K562 (cell line): ENCODE data around the gene ATOSA. TPM values are rescaled to one million over a fixed set of nuclear protein-coding genes. Genes with fewer than 3 reads are reported as not detected.

ENCODE experiments used
- BRCA1 ChIP-seq, 2 experiments: fragments of 450-650 bp in 1 of 2; sonication (generic) in 1 of 2; formaldehyde crosslinking in 1 of 2; IDR thresholded peaks; 2 replicates each; pipeline versions ENCODE4 v1.5.0 to v1.6.1; 2017 to 2020; ENCODE audit warnings: mild to moderate bottlenecking in 1 of 2, missing genetic modification reagents in 1 of 2
- ELF1 ChIP-seq: fragments of 200-800 bp; sonication (Bioruptor generic); IDR thresholded peaks from 2 replicates; pipeline ENCODE4 v1.6.1; 2016; ENCODE audit warnings: missing genetic modification characterization, missing compliant biosample characterization
- GTF2E2 ChIP-seq: fragments of 200-800 bp; sonication (Bioruptor generic); IDR thresholded peaks from 2 replicates; pipeline ENCODE4 v1.6.1; 2016; ENCODE audit warnings: missing genetic modification characterization, missing compliant biosample characterization
- MTA3 ChIP-seq: fragments of 450-650 bp; formaldehyde crosslinking; IDR thresholded peaks from 2 replicates; pipeline ENCODE4 v1.6.1; 2017; ENCODE audit warnings: mild to moderate bottlenecking, borderline replicate concordance
- NCOA2 ChIP-seq, 2 experiments: fragments of 450-650 bp; IDR thresholded peaks; 2 replicates each; pipeline ENCODE4 v1.6.1; 2018; ENCODE audit warnings: mild to moderate bottlenecking in 2 of 2, moderate library complexity in 1 of 2; ENCODE audit not compliant: partially characterized antibody in 2 of 2
- PHF8 ChIP-seq: fragments of 200-600 bp; sonication (generic); IDR thresholded peaks from 2 replicates; pipeline ENCODE4 v1.6.1; 2012; ENCODE audit warnings: mixed run types, mild to moderate bottlenecking, inconsistent platforms, low read length, moderate library complexity, borderline replicate concordance
- polyA plus RNA-seq, 8 experiments: library from polyadenylated mRNA; depleted of rRNA in 4 of 8; stranded (reverse) in 5 of 8; unstranded in 3 of 8; fragments of >200 nt; fragmentation: Nextera tagmentation in 2 of 8; fragmentation: Illumina TruSeq in 1 of 8; extraction: Ambion mirVana in 2 of 8; extraction: Trizol in 1 of 8; gene quantifications; 2 replicates each; pipeline versions ENCODE4 v1.2.1 to v1.2.3, GENCODE V29; 2011 to 2014; ENCODE audit warnings: inconsistent platforms in 1 of 8, missing spikeins in 1 of 8
- total RNA-seq, 7 experiments: library from RNA; depleted of rRNA in 6 of 7; stranded (reverse); fragments of >200 nt in 6 of 7; fragmentation: Illumina TruSeq in 2 of 7; extraction: Trizol in 2 of 7; gene quantifications; 2 replicates each; pipeline versions ENCODE4 v1.2.1 to v1.2.3, GENCODE V29; 2011 to 2021; ENCODE audit warnings: low replicate concordance in 1 of 7
- TF ChIP-seq, protein P1 (sequence below), 2 experiments: IDR thresholded peaks in 1 of 2; conservative IDR thresholded peaks in 1 of 2; 2 replicates each; pipeline ENCODE4 v1.6.1; 2016; ENCODE audit warnings: low read depth in 2 of 2, mild to moderate bottlenecking in 1 of 2, missing compliant biosample characterization in 1 of 2, missing genetic modification characterization in 1 of 2, moderate library complexity in 1 of 2
- TF ChIP-seq, protein P2 (sequence below): fragments of 200-600 bp; sonication (generic); IDR thresholded peaks from one replicate; pipeline ENCODE4 v1.6.1; 2012; ENCODE audit warnings: mild to moderate bottlenecking, low read depth, low read length, inconsistent platforms
- TF ChIP-seq, protein P3 (sequence below): fragments of 250-450 bp; sonication (Bioruptor Pico); IDR thresholded peaks from 2 replicates; pipeline ENCODE4 v1.4.0; 2020; ENCODE audit warnings: mild to moderate bottlenecking, moderate library complexity

Gene ATOSA
- total and polyA plus RNA-seq, 9 of the 15 experiments (the other 6 are each of a cell fraction or from before 2014, with no cell fraction given) = 2.0 to 6.1 (median 3.9) TPM

DNA sequence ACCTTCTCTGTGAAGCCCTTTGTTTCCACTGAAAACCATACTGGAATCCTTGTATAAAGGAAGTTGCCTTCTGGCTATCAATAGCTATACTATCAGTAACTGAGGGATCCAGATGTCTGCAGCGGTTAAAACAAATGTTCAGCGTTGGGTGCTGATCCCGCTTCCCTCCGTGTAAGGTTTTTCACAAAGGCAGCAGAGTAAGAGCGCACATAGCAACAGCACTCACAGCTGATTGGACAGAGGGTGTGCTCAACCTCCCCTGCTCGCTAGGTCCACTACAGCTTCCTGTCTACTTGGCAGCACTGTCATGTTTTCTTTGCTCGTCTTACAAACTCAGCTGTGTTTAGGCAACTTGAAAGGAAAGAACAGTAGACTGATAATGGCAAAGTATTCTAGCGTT is 27.3 kb downstream of the ATOSA start (continued):
- TF ChIP-seq, protein P1, sequence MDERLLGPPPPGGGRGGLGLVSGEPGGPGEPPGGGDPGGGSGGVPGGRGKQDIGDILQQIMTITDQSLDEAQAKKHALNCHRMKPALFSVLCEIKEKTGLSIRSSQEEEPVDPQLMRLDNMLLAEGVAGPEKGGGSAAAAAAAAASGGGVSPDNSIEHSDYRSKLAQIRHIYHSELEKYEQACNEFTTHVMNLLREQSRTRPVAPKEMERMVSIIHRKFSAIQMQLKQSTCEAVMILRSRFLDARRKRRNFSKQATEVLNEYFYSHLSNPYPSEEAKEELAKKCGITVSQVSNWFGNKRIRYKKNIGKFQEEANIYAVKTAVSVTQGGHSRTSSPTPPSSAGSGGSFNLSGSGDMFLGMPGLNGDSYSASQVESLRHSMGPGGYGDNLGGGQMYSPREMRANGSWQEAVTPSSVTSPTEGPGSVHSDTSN (CRISPR knock-in tag; IDR thresholded peaks at IDR 0.05; ENCODE audit: low read depth) = no peak
- TF ChIP-seq, protein P1 (tag; conservative IDR thresholded peaks at IDR 0.05; ENCODE audit: low read depth) = no peak
- 0 out of 2 replicates have a peak, but pooled peaks have one; percentile 21 for TF ChIP-seq MTA3
- TF ChIP-seq GTF2E2 = no peak
- TF ChIP-seq, protein P2, sequence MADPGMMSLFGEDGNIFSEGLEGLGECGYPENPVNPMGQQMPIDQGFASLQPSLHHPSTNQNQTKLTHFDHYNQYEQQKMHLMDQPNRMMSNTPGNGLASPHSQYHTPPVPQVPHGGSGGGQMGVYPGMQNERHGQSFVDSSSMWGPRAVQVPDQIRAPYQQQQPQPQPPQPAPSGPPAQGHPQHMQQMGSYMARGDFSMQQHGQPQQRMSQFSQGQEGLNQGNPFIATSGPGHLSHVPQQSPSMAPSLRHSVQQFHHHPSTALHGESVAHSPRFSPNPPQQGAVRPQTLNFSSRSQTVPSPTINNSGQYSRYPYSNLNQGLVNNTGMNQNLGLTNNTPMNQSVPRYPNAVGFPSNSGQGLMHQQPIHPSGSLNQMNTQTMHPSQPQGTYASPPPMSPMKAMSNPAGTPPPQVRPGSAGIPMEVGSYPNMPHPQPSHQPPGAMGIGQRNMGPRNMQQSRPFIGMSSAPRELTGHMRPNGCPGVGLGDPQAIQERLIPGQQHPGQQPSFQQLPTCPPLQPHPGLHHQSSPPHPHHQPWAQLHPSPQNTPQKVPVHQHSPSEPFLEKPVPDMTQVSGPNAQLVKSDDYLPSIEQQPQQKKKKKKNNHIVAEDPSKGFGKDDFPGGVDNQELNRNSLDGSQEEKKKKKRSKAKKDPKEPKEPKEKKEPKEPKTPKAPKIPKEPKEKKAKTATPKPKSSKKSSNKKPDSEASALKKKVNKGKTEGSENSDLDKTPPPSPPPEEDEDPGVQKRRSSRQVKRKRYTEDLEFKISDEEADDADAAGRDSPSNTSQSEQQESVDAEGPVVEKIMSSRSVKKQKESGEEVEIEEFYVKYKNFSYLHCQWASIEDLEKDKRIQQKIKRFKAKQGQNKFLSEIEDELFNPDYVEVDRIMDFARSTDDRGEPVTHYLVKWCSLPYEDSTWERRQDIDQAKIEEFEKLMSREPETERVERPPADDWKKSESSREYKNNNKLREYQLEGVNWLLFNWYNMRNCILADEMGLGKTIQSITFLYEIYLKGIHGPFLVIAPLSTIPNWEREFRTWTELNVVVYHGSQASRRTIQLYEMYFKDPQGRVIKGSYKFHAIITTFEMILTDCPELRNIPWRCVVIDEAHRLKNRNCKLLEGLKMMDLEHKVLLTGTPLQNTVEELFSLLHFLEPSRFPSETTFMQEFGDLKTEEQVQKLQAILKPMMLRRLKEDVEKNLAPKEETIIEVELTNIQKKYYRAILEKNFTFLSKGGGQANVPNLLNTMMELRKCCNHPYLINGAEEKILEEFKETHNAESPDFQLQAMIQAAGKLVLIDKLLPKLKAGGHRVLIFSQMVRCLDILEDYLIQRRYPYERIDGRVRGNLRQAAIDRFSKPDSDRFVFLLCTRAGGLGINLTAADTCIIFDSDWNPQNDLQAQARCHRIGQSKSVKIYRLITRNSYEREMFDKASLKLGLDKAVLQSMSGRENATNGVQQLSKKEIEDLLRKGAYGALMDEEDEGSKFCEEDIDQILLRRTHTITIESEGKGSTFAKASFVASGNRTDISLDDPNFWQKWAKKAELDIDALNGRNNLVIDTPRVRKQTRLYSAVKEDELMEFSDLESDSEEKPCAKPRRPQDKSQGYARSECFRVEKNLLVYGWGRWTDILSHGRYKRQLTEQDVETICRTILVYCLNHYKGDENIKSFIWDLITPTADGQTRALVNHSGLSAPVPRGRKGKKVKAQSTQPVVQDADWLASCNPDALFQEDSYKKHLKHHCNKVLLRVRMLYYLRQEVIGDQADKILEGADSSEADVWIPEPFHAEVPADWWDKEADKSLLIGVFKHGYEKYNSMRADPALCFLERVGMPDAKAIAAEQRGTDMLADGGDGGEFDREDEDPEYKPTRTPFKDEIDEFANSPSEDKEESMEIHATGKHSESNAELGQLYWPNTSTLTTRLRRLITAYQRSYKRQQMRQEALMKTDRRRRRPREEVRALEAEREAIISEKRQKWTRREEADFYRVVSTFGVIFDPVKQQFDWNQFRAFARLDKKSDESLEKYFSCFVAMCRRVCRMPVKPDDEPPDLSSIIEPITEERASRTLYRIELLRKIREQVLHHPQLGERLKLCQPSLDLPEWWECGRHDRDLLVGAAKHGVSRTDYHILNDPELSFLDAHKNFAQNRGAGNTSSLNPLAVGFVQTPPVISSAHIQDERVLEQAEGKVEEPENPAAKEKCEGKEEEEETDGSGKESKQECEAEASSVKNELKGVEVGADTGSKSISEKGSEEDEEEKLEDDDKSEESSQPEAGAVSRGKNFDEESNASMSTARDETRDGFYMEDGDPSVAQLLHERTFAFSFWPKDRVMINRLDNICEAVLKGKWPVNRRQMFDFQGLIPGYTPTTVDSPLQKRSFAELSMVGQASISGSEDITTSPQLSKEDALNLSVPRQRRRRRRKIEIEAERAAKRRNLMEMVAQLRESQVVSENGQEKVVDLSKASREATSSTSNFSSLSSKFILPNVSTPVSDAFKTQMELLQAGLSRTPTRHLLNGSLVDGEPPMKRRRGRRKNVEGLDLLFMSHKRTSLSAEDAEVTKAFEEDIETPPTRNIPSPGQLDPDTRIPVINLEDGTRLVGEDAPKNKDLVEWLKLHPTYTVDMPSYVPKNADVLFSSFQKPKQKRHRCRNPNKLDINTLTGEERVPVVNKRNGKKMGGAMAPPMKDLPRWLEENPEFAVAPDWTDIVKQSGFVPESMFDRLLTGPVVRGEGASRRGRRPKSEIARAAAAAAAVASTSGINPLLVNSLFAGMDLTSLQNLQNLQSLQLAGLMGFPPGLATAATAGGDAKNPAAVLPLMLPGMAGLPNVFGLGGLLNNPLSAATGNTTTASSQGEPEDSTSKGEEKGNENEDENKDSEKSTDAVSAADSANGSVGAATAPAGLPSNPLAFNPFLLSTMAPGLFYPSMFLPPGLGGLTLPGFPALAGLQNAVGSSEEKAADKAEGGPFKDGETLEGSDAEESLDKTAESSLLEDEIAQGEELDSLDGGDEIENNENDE = no peak
- TF ChIP-seq BRCA1 (IDR thresholded peaks at IDR 0.05) = no peak
- no peak for TF ChIP-seq BRCA1 (CRISPR knock-in tag; IDR thresholded peaks at IDR 0.05)
- no peak for TF ChIP-seq NCOA2 (IDR thresholded peaks at IDR 0.05; ENCODE audit: partially characterized antibody in 2 of 2)
- TF ChIP-seq, protein P3, sequence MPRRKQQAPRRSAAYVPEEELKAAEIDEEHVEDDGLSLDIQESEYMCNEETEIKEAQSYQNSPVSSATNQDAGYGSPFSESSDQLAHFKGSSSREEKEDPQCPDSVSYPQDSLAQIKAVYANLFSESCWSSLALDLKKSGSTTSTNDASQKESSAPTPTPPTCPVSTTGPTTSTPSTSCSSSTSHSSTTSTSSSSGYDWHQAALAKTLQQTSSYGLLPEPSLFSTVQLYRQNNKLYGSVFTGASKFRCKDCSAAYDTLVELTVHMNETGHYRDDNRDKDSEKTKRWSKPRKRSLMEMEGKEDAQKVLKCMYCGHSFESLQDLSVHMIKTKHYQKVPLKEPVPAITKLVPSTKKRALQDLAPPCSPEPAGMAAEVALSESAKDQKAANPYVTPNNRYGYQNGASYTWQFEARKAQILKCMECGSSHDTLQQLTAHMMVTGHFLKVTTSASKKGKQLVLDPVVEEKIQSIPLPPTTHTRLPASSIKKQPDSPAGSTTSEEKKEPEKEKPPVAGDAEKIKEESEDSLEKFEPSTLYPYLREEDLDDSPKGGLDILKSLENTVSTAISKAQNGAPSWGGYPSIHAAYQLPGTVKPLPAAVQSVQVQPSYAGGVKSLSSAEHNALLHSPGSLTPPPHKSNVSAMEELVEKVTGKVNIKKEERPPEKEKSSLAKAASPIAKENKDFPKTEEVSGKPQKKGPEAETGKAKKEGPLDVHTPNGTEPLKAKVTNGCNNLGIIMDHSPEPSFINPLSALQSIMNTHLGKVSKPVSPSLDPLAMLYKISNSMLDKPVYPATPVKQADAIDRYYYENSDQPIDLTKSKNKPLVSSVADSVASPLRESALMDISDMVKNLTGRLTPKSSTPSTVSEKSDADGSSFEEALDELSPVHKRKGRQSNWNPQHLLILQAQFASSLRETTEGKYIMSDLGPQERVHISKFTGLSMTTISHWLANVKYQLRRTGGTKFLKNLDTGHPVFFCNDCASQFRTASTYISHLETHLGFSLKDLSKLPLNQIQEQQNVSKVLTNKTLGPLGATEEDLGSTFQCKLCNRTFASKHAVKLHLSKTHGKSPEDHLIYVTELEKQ = no peak
- peak; percentile 12; the same call in 1 of the 2 replicates for TF ChIP-seq PHF8
- peak; percentile 36; the same call in 1 of the 2 replicates for TF ChIP-seq ELF1
